ENCODE measurements around the gene LEF1.

DNA sequence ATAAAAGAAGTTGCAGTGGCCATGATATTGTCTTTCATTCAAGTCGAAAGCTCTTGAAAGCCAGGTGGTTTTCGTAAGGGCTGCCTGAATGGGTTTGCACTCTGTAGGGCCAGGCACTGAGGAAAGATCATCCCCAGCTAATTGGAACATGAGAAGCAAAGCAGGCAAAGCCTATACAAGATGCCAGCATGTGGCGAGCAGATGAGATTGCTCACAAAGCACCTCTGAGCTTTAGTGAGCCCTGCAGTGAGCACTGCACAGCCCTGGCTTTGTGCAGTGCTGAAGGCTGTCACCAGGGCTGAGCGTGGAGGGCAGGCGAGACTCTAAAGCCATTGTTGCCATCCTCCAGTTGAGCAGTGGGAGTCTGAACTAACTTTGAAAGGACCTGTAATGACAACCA is 125.2 kb downstream of the LEF1 start:
- no peak for TF ChIP-seq GATA3 (IDR thresholded peaks at IDR 0.05; ENCODE audit: low read depth, low read length)
- TF ChIP-seq GATA2 (IDR thresholded peaks at IDR 0.05; ENCODE audit: low read depth, low read length) = no peak
